HL-60 (cell line): ENCODE measurements around the gene CYP2A13.
"Not testable (repeated sequence)": the region's sequence is repeated elsewhere in the genome, so short reads cannot be mapped to it uniquely, and the experiment has no call there.

Experiments used
- DNase-seq, 2 experiments: peaks; one replicate each; pipeline ENCODE4 v3.0.0-alpha.2; 2010 to 2020; ENCODE audit warnings: low read depth in 1 of 2, low spot score in 1 of 2
- H3K27ac ChIP-seq: fragments of 250-450 bp; sonication (Bioruptor Pico); replicated peaks from 2 replicates; pipeline ENCODE4 v1.5.1; 2020; ENCODE audit warnings: mild to moderate bottlenecking, moderate library complexity
- H3K27me3 ChIP-seq: fragments of 250-450 bp; sonication (Bioruptor Pico); 2 replicates; pipeline ENCODE4 v1.5.1; 2021; ENCODE audit warnings: mild to moderate bottlenecking, moderate library complexity; ENCODE audit not compliant: insufficient read depth, poor library complexity, severe bottlenecking
- H3K4me3 ChIP-seq: replicated peaks from 2 replicates; pipeline ENCODE4 v1.5.1; 2011; ENCODE audit warnings: mild to moderate bottlenecking, control low read depth, low read length; ENCODE audit not compliant: insufficient read depth
- CTCF ChIP-seq: IDR thresholded peaks from one replicate; pipeline ENCODE4 v1.5.1; 2011; ENCODE audit warnings: low read length, control low read depth, inconsistent platforms; ENCODE audit not compliant: insufficient read depth
- GABPA ChIP-seq: IDR thresholded peaks from 2 replicates; pipeline ENCODE4 v1.6.1; 2012; ENCODE audit warnings: low read depth
- POLR2AphosphoS5 ChIP-seq: IDR thresholded peaks from 2 replicates; pipeline ENCODE4 v1.6.1; 2012; ENCODE audit warnings: low read depth
- REST ChIP-seq: IDR thresholded peaks from 2 replicates; pipeline ENCODE4 v1.6.1; 2012; ENCODE audit warnings: low read depth; ENCODE audit not compliant: insufficient replicate concordance
- SPI1 ChIP-seq: IDR thresholded peaks from 2 replicates; pipeline ENCODE4 v1.6.1; 2012; ENCODE audit warnings: low read depth, mild to moderate bottlenecking, borderline replicate concordance

CYP2A13 gene

DNA sequence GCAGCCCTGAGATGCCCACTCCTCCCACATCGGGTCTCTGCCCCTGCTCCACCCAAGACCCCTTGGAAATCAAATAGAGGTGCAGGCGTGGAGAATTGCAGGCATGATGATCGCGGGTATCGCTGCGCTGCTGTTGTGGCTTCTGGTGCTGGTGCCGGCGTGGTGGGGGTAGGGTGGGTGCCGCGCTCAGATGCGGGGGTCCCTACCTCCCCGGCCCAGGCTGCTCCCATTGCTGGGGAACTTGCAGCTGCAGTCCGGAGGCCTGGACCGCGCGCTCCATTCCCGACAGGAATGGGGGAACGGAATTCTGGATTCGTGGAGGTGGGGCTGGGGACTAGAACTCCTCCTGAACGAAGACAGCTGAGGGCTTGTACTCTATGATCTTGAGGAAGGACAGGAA, 46.4 kb downstream of the CYP2A13 start:
- no peak for DNase-seq
- no peak overlapping the region for H3K27ac ChIP-seq
- peaks cover 7% of the 10 kb centered on the region for H3K27me3 ChIP-seq
- no peak overlapping the region for H3K4me3 ChIP-seq
- TF ChIP-seq REST = no peak
- TF ChIP-seq POLR2AphosphoS5 = no peak
- TF ChIP-seq CTCF = no peak
- no peak for TF ChIP-seq SPI1
- no peak for TF ChIP-seq GABPA

GRCh38 chr19:41135390-41136384, 47.4 kb downstream of the CYP2A13 start:
- not testable (repeated sequence) for H3K27me3 ChIP-seq, DNase-seq, H3K27ac ChIP-seq, H3K4me3 ChIP-seq

- no peak overlapping the region for H3K4me3 ChIP-seq
- no peak for DNase-seq
- H3K27me3 ChIP-seq = peaks cover 2% of the 10 kb centered on the region
- no peak for TF ChIP-seq GABPA
- no peak for TF ChIP-seq REST
- TF ChIP-seq SPI1 = no peak
- no peak for TF ChIP-seq CTCF
- no peak for TF ChIP-seq POLR2AphosphoS5
- no peak overlapping the region for H3K27ac ChIP-seq
Observed at GRCh38 chr19:41136636-41137455, 48.6 kb downstream of the CYP2A13 start.

GRCh38 chr19:41144403-41144802, 56.2 kb downstream of the CYP2A13 start:
- no peak for TF ChIP-seq REST
- TF ChIP-seq CTCF = peak; percentile 87
- TF ChIP-seq GABPA = no peak
- TF ChIP-seq SPI1 = no peak
- no peak for TF ChIP-seq POLR2AphosphoS5
- H3K27ac ChIP-seq = no peak overlapping the region
- no peak overlapping the region for H3K4me3 ChIP-seq
- DNase-seq = peak; percentile 55 to 81
- H3K27me3 ChIP-seq = no peaks in the 10 kb centered on the region
